GM18909 (cell line): ENCODE data around the gene NHS.

ENCODE experiments used
- ATAC-seq: cut with Tn5 transposase; IDR thresholded peaks from one replicate; pipeline ENCODE4 v1.9.1; 2021; ENCODE audit warnings: mild to moderate bottlenecking; ENCODE audit not compliant: unreplicated experiment, poor library complexity

NHS gene

DNA sequence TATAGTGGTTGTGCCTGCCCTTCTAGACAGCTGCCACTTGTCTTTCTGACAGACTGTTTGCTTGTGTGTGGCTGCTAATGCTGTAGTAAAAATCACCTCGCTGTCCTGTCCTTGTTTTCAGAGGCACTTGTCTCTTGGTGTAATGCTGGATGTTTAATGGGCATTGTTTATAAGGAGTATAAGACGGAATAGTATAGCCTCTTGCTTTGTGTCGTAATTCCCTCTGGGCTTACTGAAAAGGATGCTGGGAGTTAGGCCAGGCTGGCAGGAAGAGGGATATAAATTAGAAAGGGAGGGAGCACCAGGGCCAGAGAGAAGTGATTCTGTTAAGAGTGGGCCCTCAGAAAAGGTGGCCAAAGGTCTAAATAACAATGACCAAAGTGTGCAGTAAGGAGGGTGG is 29.0 kb downstream of the NHS start:
- ATAC-seq = no peak

DNA sequence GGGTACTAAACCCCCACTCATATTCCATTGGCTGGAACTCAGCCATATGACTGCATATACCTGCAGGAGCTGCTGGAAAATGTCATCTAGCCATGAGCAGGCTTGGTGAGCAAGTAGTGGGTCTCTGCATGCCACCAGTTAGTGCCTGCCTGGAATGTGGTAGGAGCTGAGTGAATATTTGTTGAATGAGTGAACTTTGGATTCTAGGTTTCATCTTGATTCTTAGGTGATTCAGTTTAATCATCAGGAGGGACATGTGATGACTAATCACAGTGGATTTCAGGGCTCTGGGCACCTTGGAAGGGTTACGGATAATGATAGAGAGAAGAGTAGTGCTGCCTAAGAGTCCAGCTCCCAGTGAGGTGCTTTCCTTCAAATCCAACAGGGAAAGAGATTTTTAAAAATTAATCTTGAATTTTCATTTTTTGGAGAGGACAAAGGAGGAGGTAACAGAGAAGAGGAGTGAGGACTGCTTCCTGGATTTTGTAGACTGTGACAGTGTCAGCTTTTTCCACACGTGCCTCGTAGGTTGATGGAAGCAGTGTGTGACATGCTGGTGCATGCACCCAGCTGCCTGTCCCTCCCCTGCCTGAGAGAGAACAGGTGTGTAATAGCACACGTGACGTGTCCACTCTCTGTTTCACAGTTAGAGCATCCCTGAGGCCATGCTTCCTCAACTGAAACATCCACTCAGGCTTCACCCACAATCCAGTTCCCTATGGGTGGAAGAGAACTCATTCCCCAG is 30.4 kb downstream of the NHS start:
- ATAC-seq = no peak

- no peak for ATAC-seq
These were observed 34.7 kb downstream of the NHS start for GRCh38 chrX:17409566-17410290.

GRCh38 chrX:17410651-17411050 is 35.7 kb downstream of the NHS start:
- ATAC-seq = no peak

DNA sequence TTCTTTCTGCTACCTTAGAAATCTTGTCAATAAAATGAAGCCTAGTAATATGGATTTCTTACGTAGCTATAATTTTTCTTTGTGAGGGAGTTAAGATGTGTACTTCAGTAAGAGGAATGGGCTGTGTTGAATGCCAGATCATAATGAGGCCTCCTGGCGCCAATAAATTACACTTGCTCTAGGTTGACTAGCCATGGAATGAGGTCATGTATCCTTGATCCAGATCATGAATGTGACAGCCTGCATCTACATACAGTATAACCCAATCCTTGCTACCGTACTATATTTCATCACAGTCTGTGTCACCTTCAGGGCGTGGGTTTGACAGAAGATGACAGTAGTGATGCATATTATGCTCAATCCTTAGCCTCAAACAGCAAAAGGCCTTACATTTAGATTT is 36.2 kb downstream of the NHS start:
- ATAC-seq = no peak

DNA sequence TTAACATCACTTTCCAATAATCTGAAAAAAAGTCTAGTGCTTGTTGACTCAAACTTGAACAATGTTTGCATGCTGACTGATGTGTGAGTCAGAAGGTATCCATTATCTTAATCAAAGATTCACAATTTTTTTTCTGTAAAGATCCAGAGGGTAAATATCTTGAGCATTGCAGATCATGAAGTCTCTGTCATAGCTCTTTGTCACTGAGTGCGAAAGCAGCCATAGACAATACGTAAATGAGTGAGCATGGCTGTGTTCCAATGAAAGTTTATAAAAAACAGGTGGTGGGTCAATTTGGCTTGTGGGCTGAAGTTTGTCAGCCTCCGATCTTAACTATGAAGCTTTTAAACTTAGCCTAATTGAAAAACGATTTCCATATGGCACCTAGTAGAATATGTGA is 37.7 kb downstream of the NHS start:
- ATAC-seq = no peak

DNA sequence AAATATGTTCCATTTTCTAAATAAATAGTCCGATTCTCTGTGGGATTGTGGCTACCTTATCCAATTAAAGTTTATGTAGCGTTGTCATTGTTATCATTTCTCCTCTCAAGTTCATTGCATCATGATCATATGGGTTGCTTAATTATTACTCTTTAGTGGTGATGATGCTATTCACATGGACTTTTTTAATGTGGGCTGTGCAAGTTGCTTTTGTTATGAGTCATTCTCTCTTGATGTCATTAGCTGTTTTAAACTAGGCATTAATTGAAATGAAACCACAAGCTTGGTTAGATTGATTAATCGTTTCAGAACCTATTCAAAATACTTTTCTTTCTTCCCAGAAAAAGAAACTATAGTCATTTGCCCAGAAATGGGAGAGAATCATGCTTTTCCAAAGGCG is 38.2 kb downstream of the NHS start:
- ATAC-seq = no peak

- ATAC-seq = no peak
These were observed 39.1 kb downstream of the NHS start for GRCh38 chrX:17414027-17414658.

GRCh38 chrX:17414839-17415238 is 39.8 kb downstream of the NHS start:
- ATAC-seq = no peak

DNA sequence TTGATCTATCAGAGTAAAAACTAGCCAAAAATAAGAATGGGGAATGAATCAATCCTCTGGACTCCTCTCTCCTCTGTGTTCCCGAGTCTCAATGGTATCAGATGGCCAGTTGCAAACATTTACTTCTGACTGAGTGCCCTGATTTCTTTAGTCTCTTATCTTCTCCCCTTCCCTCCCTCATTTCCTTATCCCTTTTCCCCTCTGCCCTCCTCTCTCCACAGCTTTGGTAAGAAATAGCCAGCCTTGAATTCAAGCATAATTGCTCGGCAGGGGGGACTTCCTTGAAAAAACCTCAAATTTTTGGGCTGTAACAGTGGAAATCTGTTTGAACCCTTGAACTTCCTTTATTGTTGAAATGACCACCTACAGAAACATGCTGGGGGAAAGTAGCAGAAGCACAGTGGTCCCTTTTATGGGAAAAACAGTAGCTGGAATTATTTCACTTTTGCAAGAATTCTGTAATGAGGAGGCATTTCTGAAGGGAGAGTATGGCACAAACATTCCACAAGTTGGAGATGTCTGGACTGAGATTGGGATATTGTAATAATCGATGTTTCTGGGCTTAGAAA is 40.3 kb downstream of the NHS start:
- ATAC-seq = no peak

- no peak for ATAC-seq
These were observed 42.4 kb downstream of the NHS start for GRCh38 chrX:17417372-17417771.

DNA sequence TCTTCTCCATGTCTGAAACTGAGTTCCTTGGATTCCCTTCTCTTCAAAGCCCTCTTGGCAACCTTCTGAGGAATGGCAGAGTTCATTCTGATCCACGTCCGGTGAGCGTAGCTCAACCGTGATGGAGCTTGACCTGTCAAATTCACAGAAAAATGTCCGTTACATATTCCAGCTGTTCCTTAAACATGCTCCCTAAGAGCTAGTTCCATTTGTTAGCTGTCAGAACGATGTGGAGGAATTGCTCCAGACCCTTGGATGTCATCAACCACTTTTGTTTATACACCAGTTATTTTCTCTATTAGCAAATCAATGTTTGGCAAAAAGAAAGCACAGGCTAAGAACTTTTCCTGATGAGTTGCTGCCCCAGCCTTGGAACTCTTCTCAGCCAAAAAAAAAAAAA is 50.1 kb downstream of the NHS start:
- ATAC-seq = no peak

- no peak for ATAC-seq
These were observed 50.6 kb downstream of the NHS start for GRCh38 chrX:17425551-17425950.

GRCh38 chrX:17431171-17431570 is 56.2 kb downstream of the NHS start:
- no peak for ATAC-seq

GRCh38 chrX:17432158-17432557 is 57.2 kb downstream of the NHS start:
- ATAC-seq = no peak

- no peak for ATAC-seq
These were observed 59.0 kb downstream of the NHS start for GRCh38 chrX:17433965-17434364.

DNA sequence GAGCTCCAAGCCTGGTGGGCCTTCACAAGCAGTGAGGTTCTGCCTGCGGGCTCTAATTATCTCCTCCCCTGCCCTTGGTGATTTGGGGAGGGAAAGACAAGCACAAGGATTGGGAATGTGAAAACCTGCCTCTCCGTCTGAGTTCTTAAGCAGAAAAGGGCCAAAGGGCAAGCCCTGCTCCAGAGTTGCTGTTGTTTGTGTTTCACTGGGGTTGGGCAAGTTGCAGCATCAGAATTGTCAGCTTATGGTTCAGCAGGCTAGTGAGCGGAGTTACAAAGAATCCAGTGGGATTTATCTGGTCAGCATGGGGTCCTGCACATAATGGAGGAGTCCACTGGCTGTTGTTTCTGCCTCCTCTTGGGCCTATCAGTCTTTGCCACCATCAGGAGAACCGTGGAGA is 60.5 kb downstream of the NHS start:
- ATAC-seq = no peak

DNA sequence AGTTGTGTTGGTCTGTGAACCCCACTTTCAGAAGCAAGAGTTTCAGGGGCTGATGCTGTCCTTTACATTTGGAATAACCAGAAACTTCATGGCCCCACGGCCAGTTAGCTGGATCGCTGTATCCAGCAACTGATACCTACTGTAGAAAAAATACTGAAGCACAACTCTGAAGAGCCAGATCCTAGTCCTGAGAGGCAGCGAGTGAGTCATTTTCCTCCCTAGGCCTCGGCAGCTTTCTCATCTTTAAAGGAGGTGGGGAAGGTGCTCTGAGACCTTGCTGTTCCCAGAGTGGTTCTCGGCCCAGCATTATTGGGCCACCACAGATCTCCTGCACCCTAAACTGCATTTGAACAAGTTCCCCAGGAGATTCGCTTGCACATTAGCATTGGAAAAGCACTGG is 63.2 kb downstream of the NHS start:
- ATAC-seq = no peak

- no peak for ATAC-seq
These were observed 65.3 kb downstream of the NHS start for GRCh38 chrX:17440258-17440657.

GRCh38 chrX:17440836-17441235 is 65.8 kb downstream of the NHS start:
- ATAC-seq = no peak

DNA sequence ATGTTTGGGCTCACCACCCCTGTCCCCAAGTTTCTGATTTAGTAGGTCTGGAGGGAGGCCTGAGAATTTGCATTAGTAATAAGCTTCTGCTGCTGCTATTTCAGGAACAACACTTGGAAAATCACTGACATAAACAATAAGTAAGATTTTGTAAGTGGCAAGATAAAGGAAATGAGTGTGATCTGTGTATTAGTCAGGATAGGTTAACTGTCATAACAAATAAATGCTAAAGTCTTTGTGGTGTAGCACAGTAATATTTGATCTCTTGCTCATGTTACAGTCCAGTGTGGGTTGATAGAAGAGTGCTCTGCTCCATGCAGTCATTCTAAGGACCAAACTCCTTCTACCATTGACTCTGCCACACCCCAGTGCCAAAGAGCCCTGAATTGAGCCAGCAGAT is 67.0 kb downstream of the NHS start:
- no peak for ATAC-seq
